Osteocyte (in vitro differentiated cells): ENCODE data around the gene THSD8. TPM values are rescaled to one million over a fixed set of nuclear protein-coding genes. Genes with fewer than 3 reads are reported as not detected.

Experiments used
- DNase-seq: peaks from one replicate; pipeline ENCODE4 v3.0.0; 2021; ENCODE audit warnings: mixed read lengths; ENCODE audit not compliant: unreplicated experiment; ENCODE audit errors: extremely low spot score
- H3K27ac Mint-ChIP-seq: one replicate; pipeline ENCODE4 v1.8.0; 2021; ENCODE audit warnings: mild to moderate bottlenecking, mixed read lengths; ENCODE audit not compliant: unreplicated experiment
- H3K27me3 Mint-ChIP-seq: one replicate; pipeline ENCODE4 v1.8.0; 2021; ENCODE audit warnings: mixed read lengths; ENCODE audit not compliant: unreplicated experiment
- H3K36me3 Mint-ChIP-seq: one replicate; pipeline ENCODE4 v1.8.0; 2021; ENCODE audit warnings: mixed read lengths; ENCODE audit not compliant: unreplicated experiment
- H3K4me1 Mint-ChIP-seq: one replicate; pipeline ENCODE4 v1.8.0; 2021; ENCODE audit warnings: mixed read lengths; ENCODE audit not compliant: unreplicated experiment
- H3K4me3 Mint-ChIP-seq: one replicate; pipeline ENCODE4 v1.8.0; 2021; ENCODE audit warnings: mild to moderate bottlenecking, moderate library complexity, mixed read lengths; ENCODE audit not compliant: unreplicated experiment
- H3K9me3 Mint-ChIP-seq: one replicate; pipeline ENCODE4 v1.8.0; 2021; ENCODE audit warnings: mixed read lengths; ENCODE audit not compliant: unreplicated experiment
- microRNA-seq: library from miRNA; unstranded; fragments of <30 nt; microRNA quantifications from one replicate; pipeline ENCODE4 v1.1.0, GENCODE V29; 2020; ENCODE audit not compliant: unreplicated experiment
- total RNA-seq: library from RNA; stranded (reverse); gene quantifications from 2 replicates; pipeline ENCODE4 v1.2.1, GENCODE V29; 2021
- TF ChIP-seq, protein P1 (sequence below): fragments of 200-600 bp; sonication (generic); IDR thresholded peaks from 2 replicates; pipeline ENCODE4 v1.5.0; 2021; ENCODE audit warnings: antibody characterized with exemption, mild to moderate bottlenecking, moderate library complexity

THSD8 gene
- total RNA-seq, 1 donor from 2014 or later = 8.2 TPM

DNA sequence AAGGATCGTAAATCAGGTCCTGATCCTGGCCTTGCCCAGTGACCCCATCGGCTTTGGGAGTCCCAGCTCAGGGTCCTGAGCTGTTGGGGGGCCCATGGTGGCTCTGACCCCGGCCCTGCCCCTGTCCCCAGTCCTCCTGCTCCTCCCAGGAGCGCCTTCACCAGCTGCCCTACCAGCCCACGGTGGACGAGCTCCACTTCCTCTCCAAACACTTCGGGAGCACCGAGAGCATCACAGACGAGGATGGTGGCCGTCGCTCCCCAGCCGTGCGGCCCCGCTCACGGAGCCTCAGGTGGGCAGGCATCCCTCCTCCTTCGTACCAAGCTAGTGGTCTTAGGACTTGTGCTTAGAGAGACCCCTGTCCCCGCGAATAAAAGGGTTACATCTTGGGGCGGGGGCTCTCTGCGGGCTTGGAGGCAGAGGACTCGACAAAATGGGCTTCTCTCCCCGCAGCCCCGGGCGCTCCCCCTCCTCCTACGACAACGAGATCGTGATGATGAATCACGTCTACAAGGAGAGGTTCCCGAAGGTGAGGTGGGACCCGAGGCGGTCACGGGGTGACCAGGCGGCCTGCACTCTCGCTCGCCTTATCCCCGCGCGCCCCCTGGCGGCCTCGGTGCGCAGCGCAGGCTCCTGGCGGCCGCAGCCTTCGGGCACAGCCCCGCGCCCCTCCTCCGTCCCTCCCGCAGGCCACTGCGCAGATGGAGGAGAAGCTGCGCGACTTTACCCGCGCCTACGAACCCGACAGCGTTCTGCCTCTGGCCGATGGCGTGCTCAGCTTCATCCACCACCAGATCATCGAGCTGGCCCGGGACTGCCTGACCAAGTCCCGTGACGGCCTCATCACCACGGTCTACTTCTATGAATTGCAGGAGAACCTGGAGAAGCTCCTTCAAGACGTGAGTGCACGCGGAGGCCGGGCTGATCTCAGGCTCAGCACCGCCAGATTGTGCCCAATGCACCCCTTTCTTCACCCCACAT, 45.6 kb downstream of the THSD8 start:
- Mint-ChIP-seq H3K4me3 (peak overlapping the region; percentile 44), H3K36me3 (no peaks in the 10 kb centered on the region), H3K27me3 (peaks cover 12% of the 10 kb centered on the region), H3K27ac (no peak overlapping the region), H3K9me3 (no peaks in the 10 kb centered on the region), H3K4me1 (peaks cover 3% of the 10 kb centered on the region)
- peak; percentile 96 for DNase-seq
- TF ChIP-seq, protein P1, sequence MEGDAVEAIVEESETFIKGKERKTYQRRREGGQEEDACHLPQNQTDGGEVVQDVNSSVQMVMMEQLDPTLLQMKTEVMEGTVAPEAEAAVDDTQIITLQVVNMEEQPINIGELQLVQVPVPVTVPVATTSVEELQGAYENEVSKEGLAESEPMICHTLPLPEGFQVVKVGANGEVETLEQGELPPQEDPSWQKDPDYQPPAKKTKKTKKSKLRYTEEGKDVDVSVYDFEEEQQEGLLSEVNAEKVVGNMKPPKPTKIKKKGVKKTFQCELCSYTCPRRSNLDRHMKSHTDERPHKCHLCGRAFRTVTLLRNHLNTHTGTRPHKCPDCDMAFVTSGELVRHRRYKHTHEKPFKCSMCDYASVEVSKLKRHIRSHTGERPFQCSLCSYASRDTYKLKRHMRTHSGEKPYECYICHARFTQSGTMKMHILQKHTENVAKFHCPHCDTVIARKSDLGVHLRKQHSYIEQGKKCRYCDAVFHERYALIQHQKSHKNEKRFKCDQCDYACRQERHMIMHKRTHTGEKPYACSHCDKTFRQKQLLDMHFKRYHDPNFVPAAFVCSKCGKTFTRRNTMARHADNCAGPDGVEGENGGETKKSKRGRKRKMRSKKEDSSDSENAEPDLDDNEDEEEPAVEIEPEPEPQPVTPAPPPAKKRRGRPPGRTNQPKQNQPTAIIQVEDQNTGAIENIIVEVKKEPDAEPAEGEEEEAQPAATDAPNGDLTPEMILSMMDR = peak; percentile 100

Small RNA genes within 50 kb of the gene (microRNA-seq; reads per million reads assigned to microRNA genes)
- gene MIR5684 (not detected), gene MIR6794 (not detected)

Other genes starting within 250 kb of the THSD8 start
- gene ZNF490, start 191.3 kb upstream of the THSD8 start, total RNA-seq = 9.2 TPM in 2 replicates
- 25.0 and 26.1 TPM in 2 replicates for gene ZNF791, start 191.1 kb upstream of the THSD8 start, total RNA-seq
- 116 and 120 TPM in 2 replicates for gene MAN2B1, start 135.3 kb upstream of the THSD8 start, total RNA-seq
- 11.4 and 12.4 TPM in 2 replicates for gene WDR83, start 135.3 kb upstream of the THSD8 start, total RNA-seq
- 64.3 and 68.4 TPM in 2 replicates for gene DHPS, start 120.2 kb upstream of the THSD8 start, total RNA-seq
- gene GNG14, start 114.1 kb upstream of the THSD8 start, total RNA-seq = not detected in 2 replicates
- 10.9 and 11.4 TPM in 2 replicates for gene FBXW9, start 105.4 kb upstream of the THSD8 start, total RNA-seq
- gene TNPO2, start 78.1 kb upstream of the THSD8 start, total RNA-seq = 79.0 and 93.3 TPM in 2 replicates
- gene TRIR, start 67.4 kb upstream of the THSD8 start, total RNA-seq = 151 and 160 TPM in 2 replicates
- gene GET3, start 64.6 kb upstream of the THSD8 start, total RNA-seq = 72.1 and 77.0 TPM in 2 replicates
- gene BEST2, start 50.3 kb upstream of the THSD8 start, total RNA-seq = not detected in 2 replicates
- gene HOOK2, start 26.5 kb upstream of the THSD8 start, total RNA-seq = 24.6 and 26.8 TPM in 2 replicates
- 141 and 158 TPM in 2 replicates for gene JUNB, start 10.6 kb upstream of the THSD8 start, total RNA-seq
- gene PRDX2, start 269 bp upstream of the THSD8 start, total RNA-seq = 235 TPM in 2 replicates
- 7.6 and 10.0 TPM in 2 replicates for gene RNASEH2A, start 4.5 kb downstream of the THSD8 start, total RNA-seq
- gene RTBDN, start 32.5 kb downstream of the THSD8 start, total RNA-seq = not detected in 2 replicates
- 0.32 TPM in 1 of 2 replicates, not detected in the other for gene MAST1, start 36.4 kb downstream of the THSD8 start, total RNA-seq
- gene DNASE2, start 79.4 kb downstream of the THSD8 start, total RNA-seq = 47.3 and 57.0 TPM in 2 replicates
- not detected in 2 replicates for gene KLF1, start 85.1 kb downstream of the THSD8 start, total RNA-seq
- gene GCDH, start 89.1 kb downstream of the THSD8 start, total RNA-seq = 23.1 and 23.8 TPM in 2 replicates
- not detected in 2 replicates for gene SYCE2, start 117.2 kb downstream of the THSD8 start, total RNA-seq
- 55.6 and 60.3 TPM in 2 replicates for gene FARSA, start 131.6 kb downstream of the THSD8 start, total RNA-seq
- gene CALR, start 136.5 kb downstream of the THSD8 start, total RNA-seq = 1,241 and 1,304 TPM in 2 replicates
- 81.4 and 83.1 TPM in 2 replicates for gene RAD23A, start 143.8 kb downstream of the THSD8 start, total RNA-seq
- 24.0 and 24.6 TPM in 2 replicates for gene GADD45GIP1, start 155.2 kb downstream of the THSD8 start, total RNA-seq
- gene DAND5, start 167.5 kb downstream of the THSD8 start, total RNA-seq = not detected in 2 replicates
- 87.0 and 93.7 TPM in 2 replicates for gene NFIX, start 193.4 kb downstream of the THSD8 start, total RNA-seq